Diencephalon (tissue), 1 donor: Measurements from ENCODE around the gene NAV3. TPM values are rescaled to one million over a fixed set of nuclear protein-coding genes. Genes with fewer than 3 reads are reported as not detected.

Experiments used
- total RNA-seq: library from RNA; depleted of rRNA; stranded (reverse); fragments of >200 nt; gene quantifications from one replicate; pipeline ENCODE4 v1.2.3, GENCODE V29; 2014

The NAV3 gene
- total RNA-seq: 225 TPM

GRCh38 chr12:77830583-77831351 lies at the start of gene NAV3:
Gene NAV3, plus strand, starts transcription at chr12:77830894. Its CDS starts 568 bp downstream, at chr12:77831462.

